HepG2 (cell line): ENCODE measurements around the gene CCDC86. TPM values are rescaled to one million over a fixed set of nuclear protein-coding genes. Genes with fewer than 3 reads are reported as not detected.
A peak's percentile ranks its signal among the peaks of the same experiment; 100 is the strongest.

ENCODE experiments used
- ATAC-seq: fragments of 200-7000 bp; cut with Tn5 transposase; 3 replicates; pipeline ENCODE4 v1.9.1; 2020; ENCODE audit warnings: mild to moderate bottlenecking, moderate library complexity
- BruUV-seq: library from RNA; stranded (reverse); fragments of 400-500 nt; replicated peaks from 2 replicates; lab custom pipeline; 2021; lab: Mats Ljungman, UMichigan
- CTCF ChIA-PET: fragments of 300-600 bp; formaldehyde crosslinking; extraction: SDS; loops from one replicate; lab custom pipeline; 2021; ENCODE audit warnings: low total read pairs, inconsistent platforms, low intra/inter-chr PET ratio; lab: Yijun Ruan, JAX
- POLR2A ChIA-PET: fragments of 350-600 bp; sonication (Branson Sonifier 250); formaldehyde crosslinking; loops from one replicate; lab custom pipeline; 2020; ENCODE audit warnings: antibody characterized with exemption, inconsistent platforms; lab: Yijun Ruan, JAX
- DNase-seq: peaks from one replicate; pipeline ENCODE4 v3.0.0-alpha.2; 2015; ENCODE audit warnings: low spot score
- FAIRE-seq: peaks from 3 replicates; lab custom pipeline; 2011; peaks lifted over from hg19 to GRCh38; lab: Jason Lieb, UNC
- H2AFZ ChIP-seq: one replicate; pipeline ENCODE4 v1.6.1; 2011; ENCODE audit warnings: low read length, inconsistent platforms
- H3K27ac ChIP-seq: fragments of 300-600 bp; 3 replicates; pipeline ENCODE4 v1.8.0; 2011; ENCODE audit warnings: mixed run types, mild to moderate bottlenecking, mixed read lengths, low read length, inconsistent platforms; ENCODE audit not compliant: insufficient read depth; ENCODE audit errors: extremely low read length
- H3K27me3 ChIP-seq, 2 experiments: fragments of 200-600 bp in 1 of 2; 2 replicates in 1 of 2; 3 replicates in 1 of 2; pipeline versions ENCODE4 v1.6.0 to v1.8.0; 2011; ENCODE audit warnings: low read length in 2 of 2, mild to moderate bottlenecking in 2 of 2, moderate library complexity in 2 of 2, inconsistent platforms in 1 of 2; ENCODE audit not compliant: insufficient read depth in 2 of 2, control insufficient read depth in 1 of 2
- H3K36me3 ChIP-seq, 2 experiments: fragments of 200-600 bp in 1 of 2; replicated peaks in 1 of 2; 2 replicates in 1 of 2; 3 replicates in 1 of 2; pipeline versions ENCODE4 v1.5.1 to v1.8.0; 2011; ENCODE audit warnings: low read length in 2 of 2, inconsistent platforms in 1 of 2; ENCODE audit not compliant: insufficient read depth in 2 of 2, control insufficient read depth in 1 of 2
- H3K4me1 ChIP-seq: 2 replicates; pipeline ENCODE4 v1.5.1; 2012; ENCODE audit warnings: low read length, inconsistent platforms; ENCODE audit not compliant: insufficient read depth
- H3K4me2 ChIP-seq: 2 replicates; pipeline ENCODE4 v1.6.0; 2011; ENCODE audit warnings: low read depth, low read length, inconsistent platforms
- H3K4me3 ChIP-seq, 3 experiments: fragments of 200-600 bp in 1 of 3; sonication (generic), shearing (Covaris generic) in 1 of 3; replicated peaks in 1 of 3; 2 replicates each; pipeline ENCODE4 v1.5.1; 2011 to 2016; ENCODE audit warnings: low read length in 3 of 3, inconsistent platforms in 2 of 3, low read depth in 2 of 3, mild to moderate bottlenecking in 2 of 3, control low read depth in 1 of 3, mixed read lengths in 1 of 3; ENCODE audit not compliant: insufficient read depth in 1 of 3
- H3K79me2 ChIP-seq: one replicate; pipeline ENCODE4 v1.6.1; 2011; ENCODE audit warnings: low read length, inconsistent platforms; ENCODE audit not compliant: insufficient read depth
- H3K9ac ChIP-seq: 2 replicates; pipeline ENCODE4 v1.6.0; 2011; ENCODE audit warnings: mild to moderate bottlenecking, low read depth, low read length, inconsistent platforms; ENCODE audit not compliant: insufficient read depth
- H3K9me3 ChIP-seq: 2 replicates; pipeline ENCODE4 v1.5.1; 2012; ENCODE audit warnings: mild to moderate bottlenecking, low read length
- H4K20me1 ChIP-seq: 2 replicates; pipeline ENCODE4 v1.6.0; 2011; ENCODE audit warnings: inconsistent platforms, mild to moderate bottlenecking, low read length, moderate library complexity; ENCODE audit not compliant: insufficient read depth
- ARNTL ChIP-seq: sonication (generic); formaldehyde crosslinking; IDR thresholded peaks from 2 replicates; pipeline ENCODE4 v1.4.0; 2020; ENCODE audit warnings: mild to moderate bottlenecking, missing genetic modification reagents
- ATF7 ChIP-seq, 2 experiments: fragments of 450-650 bp in 1 of 2; sonication (generic) in 1 of 2; formaldehyde crosslinking in 1 of 2; IDR thresholded peaks; 2 replicates each; pipeline versions ENCODE4 v1.4.0 to v1.6.1; 2016 to 2020; ENCODE audit warnings: antibody characterized with exemption in 1 of 2, mild to moderate bottlenecking in 1 of 2, missing genetic modification reagents in 1 of 2
- CENPBD1 ChIP-seq: sonication (generic); formaldehyde crosslinking; IDR thresholded peaks from 2 replicates; pipeline ENCODE4 v1.8.0; 2022; ENCODE audit warnings: missing genetic modification reagents, low read depth, mild to moderate bottlenecking, borderline replicate concordance
- HMG20B ChIP-seq: conservative IDR thresholded peaks from 2 replicates; pipeline ENCODE4 v1.6.1; 2016; ENCODE audit warnings: missing genetic modification reagents, missing compliant biosample characterization
- HMGXB4 ChIP-seq, 2 experiments: sonication (generic) in 1 of 2; formaldehyde crosslinking in 1 of 2; IDR thresholded peaks; 2 replicates each; pipeline versions ENCODE4 v1.4.0 to v1.6.1; 2018 to 2020; ENCODE audit warnings: missing genetic modification reagents in 2 of 2, borderline replicate concordance in 1 of 2, low read depth in 1 of 2, mild to moderate bottlenecking in 1 of 2, missing biosample characterization in 1 of 2
- NFE2 ChIP-seq: sonication (generic); formaldehyde crosslinking; IDR thresholded peaks from 2 replicates; pipeline ENCODE4 v1.4.0; 2020; ENCODE audit warnings: missing genetic modification reagents
- NR2F2 ChIP-seq: IDR thresholded peaks from 2 replicates; pipeline ENCODE4 v1.6.1; 2012; ENCODE audit warnings: low read depth, inconsistent platforms, borderline replicate concordance
- RARA ChIP-seq: IDR thresholded peaks from 2 replicates; pipeline ENCODE4 v1.6.1; 2016; ENCODE audit warnings: missing genetic modification reagents, missing compliant biosample characterization
- REPIN1 ChIP-seq: sonication (generic); formaldehyde crosslinking; IDR thresholded peaks from 2 replicates; pipeline ENCODE4 v1.8.0; 2022; ENCODE audit warnings: missing genetic modification reagents, low read depth, mild to moderate bottlenecking, borderline replicate concordance
- SOX13 ChIP-seq, 3 experiments: fragments of 450-650 bp in 1 of 3; sonication (generic) in 1 of 3; formaldehyde crosslinking in 1 of 3; IDR thresholded peaks in 2 of 3; conservative IDR thresholded peaks in 1 of 3; 2 replicates each; pipeline versions ENCODE4 v1.5.0 to v1.6.1; 2016 to 2020; ENCODE audit warnings: antibody characterized with exemption in 1 of 3, mild to moderate bottlenecking in 1 of 3, missing compliant biosample characterization in 1 of 3, missing genetic modification reagents in 1 of 3, moderate library complexity in 1 of 3
- ZNF10 ChIP-seq: sonication (generic); formaldehyde crosslinking; IDR thresholded peaks from 2 replicates; pipeline ENCODE4 v1.4.0; 2020; ENCODE audit warnings: mild to moderate bottlenecking, low read depth, missing genetic modification reagents, borderline replicate concordance
- ZNF264 ChIP-seq: sonication (generic); formaldehyde crosslinking; IDR thresholded peaks from 2 replicates; pipeline ENCODE4 v1.4.0; 2020; ENCODE audit warnings: missing genetic modification reagents
- ZNF496 ChIP-seq: sonication (generic); formaldehyde crosslinking; IDR thresholded peaks from 2 replicates; pipeline ENCODE4 v1.8.1; 2023; ENCODE audit warnings: mild to moderate bottlenecking, moderate library complexity, missing genetic modification reagents; ENCODE audit not compliant: insufficient replicate concordance
- WGBS: methylation state at CpG from one replicate; pipeline ENCODE4 v1.1.6; 2017; ENCODE audit warnings: low lambda C conversion rate; 5-methylcytosine and 5-hydroxymethylcytosine counted together
- in situ Hi-C: cut with HindIII; loops from 2 replicates; pipeline ENCODE4 v1.10.0; 2017; ENCODE audit warnings: low pct_unique_long_range_greater_than_20kb; ENCODE audit not compliant: extremely low pct_ligation_motif_present
- intact Hi-C: fragments of 100-400 bp; cut with micrococcal nuclease; formaldehyde crosslinking; loops from one replicate; pipeline ENCODE4 v1.10.0; 2022; ENCODE audit not compliant: unreplicated experiment
- polyA plus RNA-seq, 8 experiments: library from polyadenylated mRNA; depleted of rRNA in 3 of 8; stranded (reverse) in 7 of 8; unstranded in 1 of 8; fragments of >200 nt; fragmentation: Illumina TruSeq in 4 of 8; extraction: Trizol in 4 of 8; gene quantifications; 2 replicates each; pipeline versions ENCODE4 v1.2.1 to v1.2.3, GENCODE V29; 2011 to 2016; ENCODE audit warnings: low read depth in 4 of 8, missing spikeins in 1 of 8, mixed read lengths in 1 of 8; ENCODE audit not compliant: insufficient read depth in 1 of 8
- total RNA-seq, 5 experiments: library from RNA; depleted of rRNA; stranded (reverse); fragments of >200 nt; fragmentation: Illumina TruSeq; extraction: Trizol; gene quantifications; 2 replicates each; pipeline ENCODE4 v1.2.3, GENCODE V29; 2016; ENCODE audit warnings: low read depth in 1 of 5

The CCDC86 gene
- total and polyA plus RNA-seq, 2 of the 13 experiments (the other 11 are each of a cell fraction or from before 2014, with no cell fraction given) = 33.8 to 37.6 TPM

- Histone ChIP-seq H3K9ac (no peak overlapping the region), H3K9me3 (no peaks in the 10 kb centered on the region), H3K4me2 (no peak overlapping the region), H2AFZ (no peak overlapping the region), H3K27ac (no peak overlapping the region), H4K20me1 (no peaks in the 10 kb centered on the region), H3K4me3 (no peak overlapping the region), H3K36me3 (no peaks in the 10 kb centered on the region), H3K27me3 (no peaks in the 10 kb centered on the region; a peak in 1 of 5 replicates), H3K4me1 (peaks cover 34% of the 10 kb centered on the region), H3K79me2 (no peaks in the 10 kb centered on the region)
- TF ChIP-seq RARA (CRISPR knock-in tag) (peak; percentile 81), HMG20B (no peak), SOX13 (IDR thresholded peaks at IDR 0.05) (no peak), SOX13 (CRISPR knock-in tag; conservative IDR thresholded peaks at IDR 0.05 in 1 of 2, IDR thresholded peaks at IDR 0.05 in 1 of 2) (no peak)
- POLR2A ChIA-PET = interaction anchor here (1.6 kb wide), 1 partner anchor 15 kb away, joined by 4 read pairs; no protein-coding TSS in a partner anchor
- CTCF ChIA-PET = no interaction called here
- no TSS peak for BruUV-seq
- in situ Hi-C loops (no loop called here), intact Hi-C loops (no loop called here)
- WGBS = 90% methylated on average over 2 of the region's 6 CpGs
- no peak for DNase-seq
- no peak for FAIRE-seq
- peak; percentile 12; the same call in 1 of the 3 replicates for ATAC-seq
Observed at GRCh38 chr11:60872124-60872960, 30.4 kb downstream of the CCDC86 start.

GRCh38 chr11:60872961-60873524 is 31.1 kb downstream of the CCDC86 start:
- no peak for FAIRE-seq
- Histone ChIP-seq H3K9ac (no peak overlapping the region), H3K9me3 (no peaks in the 10 kb centered on the region), H3K79me2 (no peaks in the 10 kb centered on the region), H3K4me2 (no peak overlapping the region), H3K4me1 (peaks cover 32% of the 10 kb centered on the region), H3K36me3 (no peaks in the 10 kb centered on the region), H3K4me3 (no peak overlapping the region; a peak in 1 of 6 replicates), H3K27ac (no peak overlapping the region), H4K20me1 (no peaks in the 10 kb centered on the region), H3K27me3 (no peaks in the 10 kb centered on the region; a peak in 1 of 5 replicates), H2AFZ (no peak overlapping the region)
- peak; percentile 34 for DNase-seq
- WGBS = 39% methylated on average over 12 of the region's 16 CpGs
- in situ Hi-C loops = no loop called here
- intact Hi-C loops = no loop called here
- no TSS peak for BruUV-seq
- ATAC-seq = peak; percentile 63
- CTCF ChIA-PET = no interaction called here
- POLR2A ChIA-PET = no interaction called here
- TF ChIP-seq NFE2 (CRISPR knock-in tag) = no peak
- no peak for TF ChIP-seq ATF7 (IDR thresholded peaks at IDR 0.05)
- no peak for TF ChIP-seq ATF7 (CRISPR knock-in tag; IDR thresholded peaks at IDR 0.05)
- TF ChIP-seq ZNF264 (CRISPR knock-in tag) = no peak
- TF ChIP-seq NR2F2 = no peak
- TF ChIP-seq ARNTL (CRISPR knock-in tag) = no peak
- TF ChIP-seq ZNF10 (CRISPR knock-in tag) = no peak
- no peak for TF ChIP-seq REPIN1 (CRISPR knock-in tag)
- no peak for TF ChIP-seq HMGXB4 (CRISPR knock-in tag; IDR thresholded peaks at IDR 0.05; ENCODE audit: borderline replicate concordance in 1 of 2, low read depth in 1 of 2)
- no peak for TF ChIP-seq CENPBD1 (CRISPR knock-in tag)
- no peak for TF ChIP-seq ZNF496 (CRISPR knock-in tag)
